NK-92 (cell line): ENCODE results near the gene SCD5.

Source experiments
- DNase-seq: peaks from one replicate; lab custom pipeline; 2025; ENCODE audit not compliant: unreplicated experiment; lab: John Stamatoyannopoulos, UW

SCD5 gene

GRCh38 chr4:82774711-82775171 lies 23.9 kb downstream of the SCD5 start:
- no peak for DNase-seq

GRCh38 chr4:82773057-82773456 lies 25.5 kb downstream of the SCD5 start:
- DNase-seq = no peak

GRCh38 chr4:82770607-82771006 lies 28.0 kb downstream of the SCD5 start:
- no peak for DNase-seq

- no peak for DNase-seq
Observed at GRCh38 chr4:82765134-82765533, 33.5 kb downstream of the SCD5 start.

GRCh38 chr4:82761229-82761628 lies 37.4 kb downstream of the SCD5 start:
- DNase-seq = no peak

GRCh38 chr4:82758701-82759685 lies 39.6 kb downstream of the SCD5 start:
- DNase-seq = no peak

GRCh38 chr4:82756061-82756460 lies 42.5 kb downstream of the SCD5 start:
- DNase-seq = no peak

- no peak for DNase-seq
Observed at GRCh38 chr4:82755650-82756049, 42.9 kb downstream of the SCD5 start.

- DNase-seq = no peak
Observed at GRCh38 chr4:82754513-82755165, 44.0 kb downstream of the SCD5 start.

- no peak for DNase-seq
Observed at GRCh38 chr4:82753725-82754410, 44.7 kb downstream of the SCD5 start.

GRCh38 chr4:82753238-82753637 lies 45.4 kb downstream of the SCD5 start:
- no peak for DNase-seq

GRCh38 chr4:82748810-82749470 lies 49.7 kb downstream of the SCD5 start:
- no peak for DNase-seq

- DNase-seq = no peak
Observed at GRCh38 chr4:82747686-82748575, 50.7 kb downstream of the SCD5 start.

- DNase-seq = no peak
Observed at GRCh38 chr4:82746705-82747574, 51.7 kb downstream of the SCD5 start.

- DNase-seq = no peak
Observed at GRCh38 chr4:82745173-82745842, 53.3 kb downstream of the SCD5 start.

- DNase-seq = no peak
Observed at GRCh38 chr4:82744284-82744968, 54.2 kb downstream of the SCD5 start.

- DNase-seq = no peak
Observed at GRCh38 chr4:82741188-82741587, 57.4 kb downstream of the SCD5 start.
